ENCODE data around the gene EXOSC1. TPM values are rescaled to one million over a fixed set of nuclear protein-coding genes. Genes with fewer than 3 reads are reported as not detected.

Gene EXOSC1
- total and polyA plus RNA-seq, 11 donors: 14.8 to 34.5 (median 17.3) TPM

GRCh38 chr10:97416565-97416964 is 29.2 kb downstream of the EXOSC1 start:
- peaks cover 0 to 28% (median 0%) of the 10 kb centered on the region in 12 donors for H3K4me1 ChIP-seq
- DNase-seq (no peak), ATAC-seq (no peak)
- no peak for TF ChIP-seq POLR2A (IDR thresholded peaks at IDR 0.05)
- TF ChIP-seq CTCF (IDR thresholded peaks at IDR 0.05): no peak
- H3K36me3 ChIP-seq: no peaks in the 10 kb centered on the region
- H3K27ac ChIP-seq: no peak overlapping the region
- 67 to 78% (median 71%) methylated on average over 6 of the region's 6 CpGs for WGBS, 4 donors
- H3K9me3 ChIP-seq: no peaks in the 10 kb centered on the region
- intact Hi-C loops (cut with DNase I): no loop called here
- no peaks in the 10 kb centered on the region for H3K27me3 ChIP-seq
- no peak overlapping the region for H3K4me3 ChIP-seq

- H3K4me3 ChIP-seq: no peak overlapping the region
- H3K4me1 ChIP-seq: peaks cover 0 to 27% (median 0%) of the 10 kb centered on the region in 12 donors
- no peaks in the 10 kb centered on the region for H3K36me3 ChIP-seq
- WGBS, 4 donors: 90 to 94% (median 91%) methylated on average over 10 of the region's 10 CpGs
- H3K9me3 ChIP-seq: no peaks in the 10 kb centered on the region
- ATAC-seq (no peak), DNase-seq (no peak)
- intact Hi-C loops (cut with DNase I): no loop called here
- H3K27me3 ChIP-seq: no peaks in the 10 kb centered on the region
- no peak overlapping the region for H3K27ac ChIP-seq
- TF ChIP-seq POLR2A (IDR thresholded peaks at IDR 0.05) (no peak), CTCF (IDR thresholded peaks at IDR 0.05) (no peak)
These were observed 32.9 kb downstream of the EXOSC1 start for GRCh38 chr10:97412891-97413304.

- H3K27ac ChIP-seq: no peak overlapping the region
- ATAC-seq: no peak
- no peaks in the 10 kb centered on the region for H3K27me3 ChIP-seq
- WGBS, 4 donors: 31 to 52% (median 47%) methylated on average over 4 of the region's 4 CpGs
- TF ChIP-seq CTCF (IDR thresholded peaks at IDR 0.05) (no peak), POLR2A (IDR thresholded peaks at IDR 0.05) (no peak)
- no peaks in the 10 kb centered on the region for H3K36me3 ChIP-seq
- H3K4me3 ChIP-seq: no peak overlapping the region
- no peaks in the 10 kb centered on the region for H3K9me3 ChIP-seq
- no peak for DNase-seq
- H3K4me1 ChIP-seq: peaks cover 0 to 41% (median 6%) of the 10 kb centered on the region in 12 donors
- intact Hi-C loops (cut with DNase I): no loop called here
These were observed 34.4 kb downstream of the EXOSC1 start for GRCh38 chr10:97411406-97411805.

- H3K36me3 ChIP-seq: no peaks in the 10 kb centered on the region
- TF ChIP-seq POLR2A (IDR thresholded peaks at IDR 0.05): no peak
- no peak for TF ChIP-seq CTCF (IDR thresholded peaks at IDR 0.05)
These were observed 37.3 kb downstream of the EXOSC1 start for GRCh38 chr10:97408496-97408992.

More at GRCh38 chr10:97408496-97408992, 37.3 kb downstream of the EXOSC1 start:
- peak in 1 of 4 donors; percentile 28 for ATAC-seq
- Histone ChIP-seq H3K27ac (peak overlapping the region in 1 of 12 donors; percentile 69), H3K9me3 (no peaks in the 10 kb centered on the region), H3K4me1 (peaks cover 0 to 35% (median 6%) of the 10 kb centered on the region in 12 donors), H3K27me3 (no peaks in the 10 kb centered on the region), H3K4me3 (no peak overlapping the region)
- WGBS, 4 donors: 80 to 95% (median 87%) methylated on average over 10 of the region's 10 CpGs
- intact Hi-C loops (cut with DNase I): loop anchor here in 6 of 10 donors (5.0 to 10.0 kb wide), 5 partner anchors 144 to 326 kb away; partner anchors contain the start of gene ZFYVE27 (in 1 of the 6)
- no peak for DNase-seq

Data from heart left ventricle (tissue), 16 donors.